HepG2 (cell line): ENCODE results near the gene DDX49. TPM values are rescaled to one million over a fixed set of nuclear protein-coding genes. Genes with fewer than 3 reads are reported as not detected.
A peak's percentile ranks its signal among the peaks of the same experiment; 100 is the strongest.

ENCODE experiments used
- ATF1 ChIP-seq: IDR thresholded peaks from 2 replicates; pipeline ENCODE4 v1.6.1; 2016; ENCODE audit warnings: mild to moderate bottlenecking, control low read depth
- CC2D1A ChIP-seq: sonication (generic); formaldehyde crosslinking; IDR thresholded peaks from 2 replicates; pipeline ENCODE4 v1.8.1; 2023; ENCODE audit warnings: mild to moderate bottlenecking, missing genetic modification reagents
- DR1 ChIP-seq: sonication (generic); formaldehyde crosslinking; IDR thresholded peaks from 2 replicates; pipeline ENCODE4 v1.8.0; 2021; ENCODE audit warnings: mild to moderate bottlenecking, missing genetic modification reagents, inconsistent platforms
- FOXA3 ChIP-seq: IDR thresholded peaks from 2 replicates; pipeline ENCODE4 v1.6.1; 2016; ENCODE audit warnings: missing genetic modification reagents, missing compliant biosample characterization
- IKZF1 ChIP-seq: fragments of 450-650 bp; IDR thresholded peaks from 2 replicates; pipeline ENCODE4 v1.7.1; 2016
- JUND ChIP-seq: sonication (generic); formaldehyde crosslinking; IDR thresholded peaks from 2 replicates; pipeline ENCODE4 v1.8.0; 2022; ENCODE audit warnings: mild to moderate bottlenecking, missing genetic modification reagents
- NFRKB ChIP-seq: fragments of 450-650 bp; IDR thresholded peaks from 2 replicates; pipeline ENCODE4 v1.6.1; 2017
- PHB2 ChIP-seq: fragments of 450-650 bp; IDR thresholded peaks from 2 replicates; pipeline ENCODE4 v1.6.1; 2018; ENCODE audit not compliant: partially characterized antibody
- RFX5 ChIP-seq: IDR thresholded peaks from 2 replicates; pipeline ENCODE4 v1.6.1; 2011; ENCODE audit warnings: low read depth, low read length, improper control_type of control experiment
- TAF15 ChIP-seq: fragments of 200-400 bp; formaldehyde crosslinking; IDR thresholded peaks from one replicate; pipeline ENCODE4 v1.6.1; 2018; ENCODE audit warnings: mild to moderate bottlenecking, low read depth, low read length; ENCODE audit not compliant: poor library complexity, severe bottlenecking
- TP53 ChIP-seq: sonication (generic); formaldehyde crosslinking; conservative IDR thresholded peaks from 2 replicates; pipeline ENCODE4 v1.4.0; 2020; ENCODE audit warnings: missing genetic modification reagents
- ZBTB2 ChIP-seq: sonication (generic); formaldehyde crosslinking; IDR thresholded peaks from 2 replicates; pipeline ENCODE4 v1.8.0; 2022; ENCODE audit warnings: low read depth, missing genetic modification reagents
- ZBTB8A ChIP-seq: sonication (generic); formaldehyde crosslinking; IDR thresholded peaks from 2 replicates; pipeline ENCODE4 v1.4.0; 2020; ENCODE audit warnings: mild to moderate bottlenecking, low read depth, missing genetic modification reagents, borderline replicate concordance
- ZMAT3 ChIP-seq: sonication (generic); formaldehyde crosslinking; conservative IDR thresholded peaks from 2 replicates; pipeline ENCODE4 v1.7.0; 2021; ENCODE audit warnings: missing genetic modification reagents
- ZNF234 ChIP-seq: sonication (generic); formaldehyde crosslinking; conservative IDR thresholded peaks from 2 replicates; pipeline ENCODE4 v1.5.1; 2020; ENCODE audit warnings: mild to moderate bottlenecking, missing genetic modification reagents
- ZNF263 ChIP-seq: sonication (generic); formaldehyde crosslinking; IDR thresholded peaks from 2 replicates; pipeline ENCODE4 v1.4.0; 2020; ENCODE audit warnings: missing genetic modification reagents
- ZNF296 ChIP-seq: sonication (generic); formaldehyde crosslinking; conservative IDR thresholded peaks from 2 replicates; pipeline ENCODE4 v1.5.0; 2020; ENCODE audit warnings: mild to moderate bottlenecking, missing genetic modification reagents
- ZNF34 ChIP-seq: sonication (generic); formaldehyde crosslinking; IDR thresholded peaks from 2 replicates; pipeline ENCODE4 v1.4.0; 2020; ENCODE audit warnings: mild to moderate bottlenecking, missing genetic modification reagents, borderline replicate concordance
- ZNF407 ChIP-seq: sonication (generic); formaldehyde crosslinking; IDR thresholded peaks from one replicate; pipeline ENCODE4 v1.5.1; 2020; ENCODE audit warnings: mild to moderate bottlenecking, missing genetic modification reagents; ENCODE audit errors: not compliant biosample characterization
- ZNF775 ChIP-seq: sonication (generic); formaldehyde crosslinking; IDR thresholded peaks from 2 replicates; pipeline ENCODE4 v1.4.0; 2020; ENCODE audit warnings: missing genetic modification reagents, mild to moderate bottlenecking, moderate library complexity, borderline replicate concordance
- polyA plus RNA-seq, 8 experiments: library from polyadenylated mRNA; depleted of rRNA in 3 of 8; stranded (reverse) in 7 of 8; unstranded in 1 of 8; fragments of >200 nt; fragmentation: Illumina TruSeq in 4 of 8; extraction: Trizol in 4 of 8; gene quantifications; 2 replicates each; pipeline versions ENCODE4 v1.2.1 to v1.2.3, GENCODE V29; 2011 to 2016; ENCODE audit warnings: low read depth in 4 of 8, missing spikeins in 1 of 8, mixed read lengths in 1 of 8; ENCODE audit not compliant: insufficient read depth in 1 of 8
- total RNA-seq, 5 experiments: library from RNA; depleted of rRNA; stranded (reverse); fragments of >200 nt; fragmentation: Illumina TruSeq; extraction: Trizol; gene quantifications; 2 replicates each; pipeline ENCODE4 v1.2.3, GENCODE V29; 2016; ENCODE audit warnings: low read depth in 1 of 5
- TF ChIP-seq, protein P1 (sequence below): sonication (generic); formaldehyde crosslinking; IDR thresholded peaks from 2 replicates; pipeline ENCODE4 v1.5.0; 2020; ENCODE audit warnings: missing genetic modification reagents, mild to moderate bottlenecking, borderline replicate concordance

Gene DDX49
- total and polyA plus RNA-seq, 2 of the 13 experiments (the other 11 are each of a cell fraction or from before 2014, with no cell fraction given), result 27.0 to 46.2 TPM

DNA sequence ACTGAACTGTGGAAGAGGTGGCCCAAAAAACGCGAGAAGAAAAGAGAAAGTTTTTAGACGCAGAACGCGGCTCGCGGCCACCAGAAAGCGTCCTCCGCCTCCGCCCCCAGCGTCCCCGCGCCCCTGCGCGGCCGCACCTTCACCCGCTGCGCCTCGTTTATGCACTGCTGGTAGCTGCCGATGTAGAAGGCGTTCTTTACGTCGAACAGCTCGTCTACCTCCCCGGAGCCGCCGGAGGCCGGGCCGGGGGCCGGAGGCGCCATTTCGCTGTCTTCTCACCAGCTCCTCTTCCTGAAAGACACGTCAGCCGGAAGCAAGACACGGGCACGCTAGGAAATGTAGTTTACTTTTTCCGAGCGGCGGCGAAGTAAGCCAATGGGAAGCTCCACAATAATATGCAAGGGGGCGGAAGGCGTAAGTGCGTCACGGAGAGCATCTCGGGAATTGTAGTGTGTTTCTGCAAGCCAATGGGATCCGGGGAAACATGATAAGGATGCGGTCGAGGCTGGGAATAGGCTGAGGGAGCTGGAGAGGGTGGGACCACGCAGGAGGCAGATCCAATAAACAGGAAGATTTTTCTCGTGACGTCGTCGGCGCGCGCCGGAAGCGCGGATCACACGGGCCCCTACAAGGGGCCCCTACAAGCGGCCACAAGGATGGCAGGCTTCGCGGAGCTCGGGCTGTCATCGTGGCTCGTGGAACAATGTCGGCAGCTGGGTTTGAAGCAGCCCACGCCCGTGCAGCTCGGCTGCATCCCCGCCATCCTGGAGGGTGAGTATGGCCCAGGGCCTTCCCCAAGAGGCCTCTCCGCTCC is at the start of gene DDX49, which contains the start of gene COPE (continued):
- TF ChIP-seq TAF15 (no peak), ZBTB8A (no peak), ATF1 (CRISPR knock-in tag) (peak; percentile 99), TP53 (CRISPR knock-in tag) (no peak), ZBTB2 (CRISPR knock-in tag) (no peak), ZNF407 (CRISPR knock-in tag) (no peak), IKZF1 (no peak), CC2D1A (CRISPR knock-in tag) (no peak), PHB2 (no peak), ZNF263 (no peak), JUND (no peak), DR1 (no peak), RFX5 (peak; percentile 59), ZNF34 (no peak), ZNF775 (CRISPR knock-in tag) (no peak), ZNF234 (CRISPR knock-in tag) (no peak), NFRKB (no peak), ZMAT3 (peak; percentile 83; the same call in 1 of the 2 replicates), ZNF296 (CRISPR knock-in tag) (no peak), FOXA3 (CRISPR knock-in tag) (peak; percentile 78; the same call in 1 of the 2 replicates)
- TF ChIP-seq, protein P1, sequence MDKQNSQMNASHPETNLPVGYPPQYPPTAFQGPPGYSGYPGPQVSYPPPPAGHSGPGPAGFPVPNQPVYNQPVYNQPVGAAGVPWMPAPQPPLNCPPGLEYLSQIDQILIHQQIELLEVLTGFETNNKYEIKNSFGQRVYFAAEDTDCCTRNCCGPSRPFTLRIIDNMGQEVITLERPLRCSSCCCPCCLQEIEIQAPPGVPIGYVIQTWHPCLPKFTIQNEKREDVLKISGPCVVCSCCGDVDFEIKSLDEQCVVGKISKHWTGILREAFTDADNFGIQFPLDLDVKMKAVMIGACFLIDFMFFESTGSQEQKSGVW (CRISPR knock-in tag), result no peak
